ENCODE data around the gene CHAT.

CHAT gene

DNA sequence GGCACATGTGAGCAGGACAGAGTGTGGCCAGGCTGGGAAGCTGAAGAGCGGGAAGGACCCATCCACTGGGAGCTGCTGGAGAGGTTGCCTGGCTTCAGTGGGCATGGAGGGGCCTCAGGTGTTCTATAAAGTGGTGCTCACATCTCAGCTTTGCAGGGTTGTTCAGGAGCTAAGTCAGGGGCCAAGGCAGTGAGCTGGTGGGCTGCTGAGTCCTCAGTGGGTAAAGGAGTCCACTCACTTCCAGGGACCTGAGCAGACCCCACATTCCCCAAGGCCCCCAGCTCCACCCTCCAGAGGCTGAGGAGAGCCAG, 36.8 kb downstream of the CHAT start:
- TF ChIP-seq SIN3A (IDR thresholded peaks at IDR 0.05; ENCODE audit: borderline replicate concordance, insufficient read depth, low read length) (no peak), POLR2AphosphoS5 (IDR thresholded peaks at IDR 0.05; ENCODE audit: low read depth, low read length) (no peak), FOXP2 (optimal IDR thresholded peaks at IDR 0.05; ENCODE audit: borderline replicate concordance, extremely low read depth, extremely low read length, insufficient read depth) (no peak), TAF1 (IDR thresholded peaks at IDR 0.05; ENCODE audit: borderline replicate concordance, insufficient read depth, low read length) (no peak)
- TF ChIP-seq, protein P1, sequence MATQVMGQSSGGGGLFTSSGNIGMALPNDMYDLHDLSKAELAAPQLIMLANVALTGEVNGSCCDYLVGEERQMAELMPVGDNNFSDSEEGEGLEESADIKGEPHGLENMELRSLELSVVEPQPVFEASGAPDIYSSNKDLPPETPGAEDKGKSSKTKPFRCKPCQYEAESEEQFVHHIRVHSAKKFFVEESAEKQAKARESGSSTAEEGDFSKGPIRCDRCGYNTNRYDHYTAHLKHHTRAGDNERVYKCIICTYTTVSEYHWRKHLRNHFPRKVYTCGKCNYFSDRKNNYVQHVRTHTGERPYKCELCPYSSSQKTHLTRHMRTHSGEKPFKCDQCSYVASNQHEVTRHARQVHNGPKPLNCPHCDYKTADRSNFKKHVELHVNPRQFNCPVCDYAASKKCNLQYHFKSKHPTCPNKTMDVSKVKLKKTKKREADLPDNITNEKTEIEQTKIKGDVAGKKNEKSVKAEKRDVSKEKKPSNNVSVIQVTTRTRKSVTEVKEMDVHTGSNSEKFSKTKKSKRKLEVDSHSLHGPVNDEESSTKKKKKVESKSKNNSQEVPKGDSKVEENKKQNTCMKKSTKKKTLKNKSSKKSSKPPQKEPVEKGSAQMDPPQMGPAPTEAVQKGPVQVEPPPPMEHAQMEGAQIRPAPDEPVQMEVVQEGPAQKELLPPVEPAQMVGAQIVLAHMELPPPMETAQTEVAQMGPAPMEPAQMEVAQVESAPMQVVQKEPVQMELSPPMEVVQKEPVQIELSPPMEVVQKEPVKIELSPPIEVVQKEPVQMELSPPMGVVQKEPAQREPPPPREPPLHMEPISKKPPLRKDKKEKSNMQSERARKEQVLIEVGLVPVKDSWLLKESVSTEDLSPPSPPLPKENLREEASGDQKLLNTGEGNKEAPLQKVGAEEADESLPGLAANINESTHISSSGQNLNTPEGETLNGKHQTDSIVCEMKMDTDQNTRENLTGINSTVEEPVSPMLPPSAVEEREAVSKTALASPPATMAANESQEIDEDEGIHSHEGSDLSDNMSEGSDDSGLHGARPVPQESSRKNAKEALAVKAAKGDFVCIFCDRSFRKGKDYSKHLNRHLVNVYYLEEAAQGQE (IDR thresholded peaks at IDR 0.05; ENCODE audit: insufficient read depth in 1 of 2, low read depth in 2 of 2, low read length in 2 of 2) = no peak

DNA sequence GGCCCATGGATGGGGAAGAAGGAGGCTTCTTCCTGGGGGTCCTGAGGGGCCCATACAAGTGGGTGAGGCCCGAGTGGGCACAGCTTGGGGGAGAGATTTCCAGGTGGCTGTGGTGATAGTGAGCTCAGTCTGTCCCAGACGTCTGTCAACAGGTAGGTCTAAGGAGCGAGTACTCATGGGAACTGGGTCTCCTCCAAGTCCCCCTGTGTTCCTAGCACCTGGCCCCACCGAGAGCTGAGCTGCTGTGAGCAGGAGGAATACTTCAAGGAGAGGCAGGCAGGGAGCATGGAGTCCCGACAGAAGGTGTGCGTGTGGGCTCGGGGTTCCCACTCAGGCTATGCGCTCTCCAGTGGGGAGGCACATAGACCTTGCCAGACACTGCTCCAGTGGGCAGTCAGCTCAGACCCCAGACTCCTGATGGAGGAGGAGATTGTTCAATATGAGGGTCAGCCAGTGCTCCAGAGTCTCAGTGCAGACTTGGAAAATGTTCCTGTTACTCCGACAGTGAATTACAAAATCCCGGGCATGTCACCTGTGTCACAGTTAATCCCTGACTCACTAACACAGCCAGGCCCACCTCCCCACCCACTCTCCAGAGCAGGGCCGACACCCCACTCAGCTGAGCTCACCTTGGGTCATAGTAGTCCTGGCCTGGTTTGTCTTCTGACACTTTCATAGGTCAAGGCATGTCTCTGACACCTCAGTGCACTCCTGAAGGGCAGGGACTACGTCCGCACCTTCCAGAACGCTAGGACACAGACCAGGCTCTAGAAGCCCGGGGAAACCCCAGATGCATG, 37.4 kb downstream of the CHAT start:
- TF ChIP-seq FOXP2 (optimal IDR thresholded peaks at IDR 0.05; ENCODE audit: borderline replicate concordance, extremely low read depth, extremely low read length, insufficient read depth) (no peak), POLR2AphosphoS5 (IDR thresholded peaks at IDR 0.05; ENCODE audit: low read depth, low read length) (no peak), TAF1 (IDR thresholded peaks at IDR 0.05; ENCODE audit: borderline replicate concordance, insufficient read depth, low read length) (no peak)
- TF ChIP-seq, protein P1 (IDR thresholded peaks at IDR 0.05; ENCODE audit: insufficient read depth in 1 of 2, low read depth in 2 of 2, low read length in 2 of 2) = no peak

DNA sequence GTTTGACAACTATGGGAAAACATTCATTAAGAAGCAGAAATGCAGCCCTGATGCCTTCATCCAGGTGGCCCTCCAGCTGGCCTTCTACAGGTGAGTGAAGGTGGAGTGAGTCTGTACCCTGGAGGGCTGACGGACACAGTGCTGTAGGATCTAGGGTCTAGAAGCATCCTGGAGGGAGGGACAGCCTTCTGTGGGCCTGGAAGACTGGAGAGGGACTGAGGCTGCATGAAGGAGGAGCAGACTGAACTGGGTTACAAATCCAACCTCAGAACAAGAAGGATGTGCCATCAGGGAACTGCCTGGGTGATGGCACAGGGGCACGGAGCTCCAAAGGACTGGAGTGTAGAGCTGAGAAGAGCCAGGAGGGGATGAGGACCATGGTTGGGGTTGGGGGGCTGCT, 38.1 kb downstream of the CHAT start:
- TF ChIP-seq POLR2AphosphoS5 (IDR thresholded peaks at IDR 0.05; ENCODE audit: low read depth, low read length) = no peak
- TF ChIP-seq FOXP2 (optimal IDR thresholded peaks at IDR 0.05; ENCODE audit: borderline replicate concordance, extremely low read depth, extremely low read length, insufficient read depth) = no peak
- TF ChIP-seq, protein P1 (IDR thresholded peaks at IDR 0.05; ENCODE audit: insufficient read depth in 1 of 2, low read depth in 2 of 2, low read length in 2 of 2) = no peak
- TF ChIP-seq TAF1 (IDR thresholded peaks at IDR 0.05; ENCODE audit: borderline replicate concordance, insufficient read depth, low read length) = no peak
- no peak for TF ChIP-seq SIN3A (IDR thresholded peaks at IDR 0.05; ENCODE audit: borderline replicate concordance, insufficient read depth, low read length)

DNA sequence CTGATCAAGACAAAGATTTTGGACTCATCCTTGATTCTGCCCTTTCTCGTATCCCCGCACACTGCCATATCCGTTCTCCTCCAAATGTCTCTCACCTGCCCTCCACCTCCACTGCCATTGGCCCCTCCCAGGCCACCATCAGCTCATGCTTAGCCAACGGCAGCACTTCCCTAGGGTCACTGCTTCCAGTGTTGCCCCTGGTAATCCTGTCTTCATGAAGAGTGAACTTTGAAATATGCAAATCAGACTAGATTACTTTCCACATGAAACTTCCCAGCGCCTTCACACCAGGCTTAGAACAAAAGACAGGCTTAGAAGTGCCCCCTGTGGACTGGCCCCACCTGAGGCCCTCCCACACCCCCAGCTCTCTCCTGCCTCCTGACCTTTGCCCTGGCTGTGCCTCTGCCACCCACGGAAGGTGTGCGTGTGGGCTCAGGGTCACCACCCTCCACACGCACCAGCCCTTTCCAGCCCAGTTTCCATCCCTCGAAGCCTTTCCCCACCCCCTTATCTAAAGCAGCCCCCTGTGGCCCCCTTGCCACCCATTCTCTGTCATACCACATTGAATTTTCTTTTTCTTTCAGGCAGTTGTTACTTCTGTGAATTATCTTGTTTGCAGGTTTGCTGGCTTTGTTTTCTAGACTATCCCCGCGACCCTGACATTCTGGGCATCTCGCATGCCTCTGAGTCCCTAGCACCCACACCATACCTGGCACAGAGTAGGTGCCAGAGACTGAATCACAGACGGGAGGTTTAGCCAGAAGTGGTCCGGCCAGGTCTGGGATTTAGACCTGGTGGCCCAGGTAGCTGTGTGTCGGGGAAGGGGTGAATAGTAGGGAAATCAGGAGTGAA, 38.8 kb downstream of the CHAT start:
- no peak for TF ChIP-seq FOXP2 (optimal IDR thresholded peaks at IDR 0.05; ENCODE audit: borderline replicate concordance, extremely low read depth, extremely low read length, insufficient read depth)
- no peak for TF ChIP-seq SIN3A (IDR thresholded peaks at IDR 0.05; ENCODE audit: borderline replicate concordance, insufficient read depth, low read length)
- TF ChIP-seq, protein P1 (IDR thresholded peaks at IDR 0.05; ENCODE audit: insufficient read depth in 1 of 2, low read depth in 2 of 2, low read length in 2 of 2) = no peak
- TF ChIP-seq POLR2AphosphoS5 (IDR thresholded peaks at IDR 0.05; ENCODE audit: low read depth, low read length) = no peak
- no peak for TF ChIP-seq TAF1 (IDR thresholded peaks at IDR 0.05; ENCODE audit: borderline replicate concordance, insufficient read depth, low read length)

Data from PFSK-1 (cell line).